NCI-H2227 (cell line): ENCODE results near the gene CELSR1.

ENCODE experiments used
- DNase-seq: peaks from one replicate; lab custom pipeline; 2025; ENCODE audit not compliant: unreplicated experiment; lab: John Stamatoyannopoulos, UW

CELSR1 gene

GRCh38 chr22:46537225-46537945 lies at the start of gene CELSR1:
Gene CELSR1 (minus strand): TSS chr22:46537620. CDS start chr22:46537170, 450 bp downstream.
- peak; percentile 53 for DNase-seq

- no peak for DNase-seq
Measured at GRCh38 chr22:46587061-46587460, 49.6 kb upstream of the CELSR1 start.

- DNase-seq, result no peak
Measured at GRCh38 chr22:46586531-46587011, 49.2 kb upstream of the CELSR1 start.

GRCh38 chr22:46586123-46586519 lies 48.7 kb upstream of the CELSR1 start:
- no peak for DNase-seq

- no peak for DNase-seq
Measured at GRCh38 chr22:46585340-46586122, 48.1 kb upstream of the CELSR1 start.

GRCh38 chr22:46584081-46584921 lies 46.9 kb upstream of the CELSR1 start:
- DNase-seq, result peak; percentile 17

GRCh38 chr22:46583571-46583970 lies 46.2 kb upstream of the CELSR1 start:
- no peak for DNase-seq

- DNase-seq, result no peak
Measured at GRCh38 chr22:46582281-46582933, 45.0 kb upstream of the CELSR1 start.

GRCh38 chr22:46581538-46582244 lies 44.3 kb upstream of the CELSR1 start:
- DNase-seq, result no peak

- DNase-seq, result peak; percentile 90
Measured at GRCh38 chr22:46580940-46581537, 43.6 kb upstream of the CELSR1 start.

GRCh38 chr22:46579751-46580449 lies 42.5 kb upstream of the CELSR1 start:
- no peak for DNase-seq

- DNase-seq, result no peak
Measured at GRCh38 chr22:46578824-46579561, 41.6 kb upstream of the CELSR1 start.

GRCh38 chr22:46578251-46578823 lies 40.9 kb upstream of the CELSR1 start:
- no peak for DNase-seq

- no peak for DNase-seq
Measured at GRCh38 chr22:46577368-46578249, 40.2 kb upstream of the CELSR1 start.

- DNase-seq, result peak; percentile 65
Measured at GRCh38 chr22:46576556-46577367, 39.3 kb upstream of the CELSR1 start.

- no peak for DNase-seq
Measured at GRCh38 chr22:46575911-46576555, 38.6 kb upstream of the CELSR1 start.
